Liver (tissue), 3 donors: Measurements from ENCODE around the gene ACAN.

Experiments used
- CTCF ChIP-seq: fragments of 150-350 bp; IDR thresholded peaks from 2 replicates; pipeline ENCODE4 v1.5.1; 2017; ENCODE audit warnings: improper control_type of control experiment, low read depth, low read length; ENCODE audit not compliant: missing input control
- MAX ChIP-seq: IDR thresholded peaks from 2 replicates; pipeline ENCODE4 v1.6.1; 2016; ENCODE audit warnings: antibody characterized with exemption
- RXRA ChIP-seq, 2 donors: IDR thresholded peaks; 2 replicates each; pipeline ENCODE4 v1.6.1; 2017 to 2018; ENCODE audit warnings: antibody characterized with exemption in 2 of 2, mild to moderate bottlenecking in 1 of 2
- YY1 ChIP-seq: IDR thresholded peaks from 2 replicates; pipeline ENCODE4 v1.6.1; 2016; ENCODE audit warnings: antibody characterized with exemption, mild to moderate bottlenecking
- donor health status: healthy.
- donor health status: healthy.

- TF ChIP-seq CTCF (no peak), RXRA (IDR thresholded peaks at IDR 0.05) (no peak), MAX (no peak), YY1 (no peak)
These were observed 29.8 kb downstream of the ACAN start for GRCh38 chr15:88832820-88833730.
